HCT116 (cell line): ENCODE measurements around the gene ZNF319. TPM values are rescaled to one million over a fixed set of nuclear protein-coding genes. Genes with fewer than 3 reads are reported as not detected.

ENCODE experiments used
- ATAC-seq: fragments of 200-7000 bp; cut with Tn5 transposase; 2 replicates; pipeline ENCODE4 v1.9.1; 2020; ENCODE audit warnings: mild to moderate bottlenecking, moderate library complexity
- BruUV-seq: library from RNA; stranded (reverse); fragments of 400-500 nt; replicated peaks from 2 replicates; lab custom pipeline; 2021; lab: Mats Ljungman, UMichigan
- CTCF ChIA-PET: fragments of 300-600 bp; sonication (Branson Sonifier 250); formaldehyde crosslinking; loops from one replicate; lab custom pipeline; 2021; ENCODE audit warnings: antibody characterized with exemption; lab: Charles Lee
- POLR2A ChIA-PET: fragments of 300-600, 350-600 bp; sonication (Branson Sonifier 250); formaldehyde crosslinking; loops from one replicate; lab custom pipeline; 2021; ENCODE audit warnings: antibody characterized with exemption; lab: Charles Lee
- RAD21 ChIA-PET, 2 experiments: fragments of 300-600 bp; sonication (Branson Sonifier 250); formaldehyde crosslinking; loops; one replicate each; lab custom pipeline; 2023; ENCODE audit warnings: low total read pairs in 2 of 2; ENCODE audit not compliant: uncharacterized antibody in 2 of 2, unreplicated experiment in 2 of 2, low non-redundant PET in 1 of 2; lab: Charles Lee
- DNase-seq: peaks from one replicate; pipeline ENCODE4 v3.0.0-alpha.2; 2010; ENCODE audit warnings: low read depth, low spot score
- H2AFZ ChIP-seq: fragments of 200-600 bp; shearing (Covaris generic), sonication (generic); 2 replicates; pipeline ENCODE4 v1.6.1; 2017; ENCODE audit warnings: low read depth, mixed run types, mixed read lengths, antibody characterized with exemption, low read length; ENCODE audit not compliant: poor library complexity, severe bottlenecking
- H3K27ac ChIP-seq: 2 replicates; pipeline ENCODE4 v1.5.1; 2012; ENCODE audit warnings: low read depth, low read length
- H3K27me3 ChIP-seq: fragments of 200-600 bp; sonication (generic); 2 replicates; pipeline ENCODE4 v1.6.1; 2016; ENCODE audit warnings: mixed run types, low read length, mixed read lengths; ENCODE audit not compliant: insufficient read depth
- H3K36me3 ChIP-seq, 2 experiments: fragments of 200-500 bp in 1 of 2; fragments of 200-600 bp in 1 of 2; sonication (Bioruptor generic) in 1 of 2; sonication (generic) in 1 of 2; 2 replicates each; pipeline versions ENCODE4 v1.5.1 to v1.6.1; 2014 to 2016; ENCODE audit warnings: low read length in 2 of 2, inconsistent platforms in 1 of 2, mixed read lengths in 1 of 2, mixed run types in 1 of 2; ENCODE audit not compliant: insufficient read depth in 2 of 2, control insufficient read depth in 1 of 2
- H3K4me1 ChIP-seq, 2 experiments: fragments of 200-600 bp in 1 of 2; sonication (generic) in 1 of 2; 2 replicates each; pipeline versions ENCODE4 v1.5.1 to v1.6.1; 2012 to 2017; ENCODE audit warnings: low read length in 2 of 2, inconsistent platforms in 1 of 2, mild to moderate bottlenecking in 1 of 2, mixed read lengths in 1 of 2, mixed run types in 1 of 2, moderate library complexity in 1 of 2; ENCODE audit not compliant: insufficient read depth in 2 of 2, control insufficient read depth in 1 of 2
- H3K4me2 ChIP-seq: fragments of 200-600 bp; sonication (generic); 2 replicates; pipeline ENCODE4 v1.6.1; 2017; ENCODE audit warnings: mixed run types, low read length, mixed read lengths
- H3K4me3 ChIP-seq, 2 experiments: fragments of 200-600 bp in 1 of 2; sonication (generic) in 1 of 2; replicated peaks in 1 of 2; 2 replicates each; pipeline ENCODE4 v1.5.1; 2011 to 2016; ENCODE audit warnings: low read length in 2 of 2, control low read depth in 1 of 2, low read depth in 1 of 2, mild to moderate bottlenecking in 1 of 2, mixed read lengths in 1 of 2, mixed run types in 1 of 2
- H3K79me2 ChIP-seq: fragments of 200-600 bp; sonication (generic); 2 replicates; pipeline ENCODE4 v1.6.1; 2017; ENCODE audit warnings: mild to moderate bottlenecking, mixed run types, low read length, moderate library complexity, mixed read lengths; ENCODE audit not compliant: insufficient read depth
- H3K9ac ChIP-seq: fragments of 200-600 bp; sonication (generic); 2 replicates; pipeline ENCODE4 v1.6.1; 2016; ENCODE audit warnings: low read length, mixed read lengths
- H3K9me2 ChIP-seq: fragments of 200-600 bp; sonication (generic), shearing (Covaris generic); 2 replicates; pipeline ENCODE4 v1.6.1; 2017; ENCODE audit warnings: mixed run types, mild to moderate bottlenecking, moderate library complexity; ENCODE audit not compliant: insufficient read depth
- H3K9me3 ChIP-seq, 2 experiments: fragments of 200-500 bp in 1 of 2; fragments of 200-600 bp in 1 of 2; sonication (Bioruptor generic) in 1 of 2; sonication (generic) in 1 of 2; 2 replicates each; pipeline ENCODE4 v1.6.1; 2014 to 2017; ENCODE audit warnings: low read length in 2 of 2, mixed read lengths in 2 of 2, inconsistent platforms in 1 of 2, low read depth in 1 of 2, mild to moderate bottlenecking in 1 of 2, mixed run types in 1 of 2, moderate library complexity in 1 of 2; ENCODE audit not compliant: control insufficient read depth in 1 of 2, insufficient read depth in 1 of 2
- H4K20me1 ChIP-seq: fragments of 200-600 bp; sonication (generic), shearing (Covaris generic); 2 replicates; pipeline ENCODE4 v1.6.1; 2017; ENCODE audit warnings: mixed run types, mild to moderate bottlenecking, moderate library complexity; ENCODE audit not compliant: insufficient read depth
- CBX3 ChIP-seq: IDR thresholded peaks from 2 replicates; pipeline ENCODE4 v1.6.1; 2012; ENCODE audit warnings: low read depth
- CEBPB ChIP-seq: IDR thresholded peaks from 2 replicates; pipeline ENCODE4 v1.6.1; 2012; ENCODE audit warnings: low read depth
- CTCF ChIP-seq, 3 experiments: fragments of 200-600 bp in 1 of 3; sonication (generic) in 1 of 3; IDR thresholded peaks in 2 of 3; conservative IDR thresholded peaks in 1 of 3; 2 replicates each; pipeline ENCODE4 v1.5.1; 2012 to 2017; ENCODE audit warnings: low read depth in 2 of 3, low read length in 2 of 3, antibody characterized with exemption in 1 of 3, borderline replicate concordance in 1 of 3, control low read depth in 1 of 3, mild to moderate bottlenecking in 1 of 3, mixed read lengths in 1 of 3, mixed run types in 1 of 3, moderate library complexity in 1 of 3; ENCODE audit not compliant: insufficient read depth in 1 of 3
- ELF1 ChIP-seq: IDR thresholded peaks from 2 replicates; pipeline ENCODE4 v1.6.1; 2012; ENCODE audit warnings: low read depth, borderline replicate concordance
- EZH2 ChIP-seq: fragments of 200-600 bp; sonication (generic); IDR thresholded peaks from 2 replicates; pipeline ENCODE4 v1.6.1; 2017; ENCODE audit warnings: antibody characterized with exemption, mixed run types
- EZH2phosphoT487 ChIP-seq: fragments of 200-600 bp; IDR thresholded peaks from 2 replicates; pipeline ENCODE4 v1.6.1; 2018; ENCODE audit warnings: antibody characterized with exemption, borderline replicate concordance
- FOSL1 ChIP-seq: IDR thresholded peaks from 2 replicates; pipeline ENCODE4 v1.6.1; 2012; ENCODE audit warnings: low read depth
- RAD21 ChIP-seq: IDR thresholded peaks from 2 replicates; pipeline ENCODE4 v1.6.1; 2012; ENCODE audit warnings: low read depth, mild to moderate bottlenecking
- SRF ChIP-seq: IDR thresholded peaks from 2 replicates; pipeline ENCODE4 v1.6.1; 2012; ENCODE audit warnings: low read depth
- YY1 ChIP-seq: IDR thresholded peaks from 2 replicates; pipeline ENCODE4 v1.6.1; 2011; ENCODE audit warnings: low read length, low read depth, moderate library complexity, mild to moderate bottlenecking; ENCODE audit not compliant: insufficient replicate concordance; ENCODE audit errors: extremely low read depth
- ZBTB33 ChIP-seq: IDR thresholded peaks from 2 replicates; pipeline ENCODE4 v1.6.1; 2011; ENCODE audit warnings: mild to moderate bottlenecking, low read length, moderate library complexity; ENCODE audit not compliant: insufficient replicate concordance; ENCODE audit errors: extremely low read depth
- intact Hi-C: fragments of 100-400 bp; cut with micrococcal nuclease; formaldehyde crosslinking; loops from 2 replicates; pipeline ENCODE4 v1.10.0; 2022
- total RNA-seq: library from RNA; stranded (reverse); gene quantifications from one replicate; pipeline ENCODE4 v1.2.1, GENCODE V29; 2021; ENCODE audit not compliant: unreplicated experiment

ZNF319 gene
- total RNA-seq, 1 experiment from 2014 or later: 7.1 TPM

GRCh38 chr16:57956270-57956808, 44.1 kb downstream of the ZNF319 start:
- Histone ChIP-seq H2AFZ (no peak overlapping the region), H3K9ac (no peak overlapping the region), H3K4me2 (no peak overlapping the region), H3K27ac (no peak overlapping the region), H3K4me3 (no peak overlapping the region), H3K4me1 (no peaks in the 10 kb centered on the region; a peak in 2 of 4 replicates), H4K20me1 (no peaks in the 10 kb centered on the region), H3K9me2 (no peaks in the 10 kb centered on the region), H3K27me3 (no peaks in the 10 kb centered on the region), H3K36me3 (no peaks in the 10 kb centered on the region), H3K79me2 (no peaks in the 10 kb centered on the region), H3K9me3 (no peaks in the 10 kb centered on the region)
- no peak for TF ChIP-seq CTCF (IDR thresholded peaks at IDR 0.05 in 2 of 3, conservative IDR thresholded peaks at IDR 0.05 in 1 of 3; ENCODE audit: borderline replicate concordance in 1 of 3, insufficient read depth in 1 of 3, low read depth in 2 of 3, low read length in 2 of 3)
- TF ChIP-seq SRF: no peak
- no peak for TF ChIP-seq ZBTB33
- no peak for TF ChIP-seq CBX3
- TF ChIP-seq EZH2: no peak
- no peak for TF ChIP-seq YY1
- no peak for TF ChIP-seq ELF1
- no peak for TF ChIP-seq FOSL1
- TF ChIP-seq EZH2phosphoT487: no peak
- no peak for TF ChIP-seq RAD21
- TF ChIP-seq CEBPB: no peak
- intact Hi-C loops: no loop called here
- no TSS peak for BruUV-seq
- RAD21 ChIA-PET: no interaction called here
- CTCF ChIA-PET: interaction anchor here (1.5 kb wide), 1 partner anchor 17 kb away, joined by 6 read pairs; no protein-coding TSS in a partner anchor
- POLR2A ChIA-PET: no interaction called here
- DNase-seq (no peak), ATAC-seq (no peak)
